Myocyte (in vitro differentiated cells): ENCODE measurements around the gene AJAP1. TPM values are rescaled to one million over a fixed set of nuclear protein-coding genes. Genes with fewer than 3 reads are reported as not detected.

Experiments used
- DNase-seq: peaks from one replicate; pipeline ENCODE4 v3.0.0-alpha.2; 2012; ENCODE audit warnings: low read depth
- total RNA-seq: library from RNA; depleted of rRNA; stranded (reverse); fragments of >200 nt; gene quantifications from 2 replicates; pipeline ENCODE4 v1.2.3, GENCODE V29; 2014

Gene AJAP1
- total RNA-seq, 1 donor from 2014 or later, result not detected

- no peak for DNase-seq
Measured at GRCh38 chr1:4630561-4630960, 23.8 kb upstream of the AJAP1 start.

GRCh38 chr1:4631321-4631720 is 23.1 kb upstream of the AJAP1 start:
- DNase-seq, result no peak

GRCh38 chr1:4633346-4633745 is 21.1 kb upstream of the AJAP1 start:
- no peak for DNase-seq

GRCh38 chr1:4634156-4634792 is 20.1 kb upstream of the AJAP1 start:
- no peak for DNase-seq

GRCh38 chr1:4634793-4635406 is 19.5 kb upstream of the AJAP1 start:
- no peak for DNase-seq

- DNase-seq, result no peak
Measured at GRCh38 chr1:4636186-4636585, 18.2 kb upstream of the AJAP1 start.

- DNase-seq, result no peak
Measured at GRCh38 chr1:4636644-4637380, 17.6 kb upstream of the AJAP1 start.

GRCh38 chr1:4637616-4638344 is 16.6 kb upstream of the AJAP1 start:
- DNase-seq, result no peak

- no peak for DNase-seq
Measured at GRCh38 chr1:4638345-4638729, 16.1 kb upstream of the AJAP1 start.

GRCh38 chr1:4640931-4641330 is 13.5 kb upstream of the AJAP1 start:
- DNase-seq, result no peak

GRCh38 chr1:4647391-4647790 is 7.0 kb upstream of the AJAP1 start:
- no peak for DNase-seq

- no peak for DNase-seq
Measured at GRCh38 chr1:4648657-4649056, 5.8 kb upstream of the AJAP1 start.

- no peak for DNase-seq
Measured at GRCh38 chr1:4650481-4650880, 3.9 kb upstream of the AJAP1 start.

GRCh38 chr1:4650981-4651380 is 3.4 kb upstream of the AJAP1 start:
- no peak for DNase-seq

GRCh38 chr1:4652631-4653327 is 1.6 kb upstream of the AJAP1 start:
- DNase-seq, result peak; percentile 5

- DNase-seq, result no peak
Measured at GRCh38 chr1:4653328-4653660, 1.1 kb upstream of the AJAP1 start.

- no peak for DNase-seq
Measured at GRCh38 chr1:4654764-4655673, 610 bp downstream of the AJAP1 start.

- DNase-seq, result no peak
Measured at GRCh38 chr1:4655674-4656532, 1.5 kb downstream of the AJAP1 start.

- no peak for DNase-seq
Measured at GRCh38 chr1:4656533-4657140, 2.2 kb downstream of the AJAP1 start.
